HG03457 (cell line): ENCODE measurements around the gene COL9A2.
"Not testable (repeated sequence)": the region's sequence is repeated elsewhere in the genome, so short reads cannot be mapped to it uniquely, and the experiment has no call there.

Experiments
- ATAC-seq: cut with Tn5 transposase; IDR thresholded peaks from one replicate; pipeline ENCODE4 v1.9.1; 2021; ENCODE audit warnings: moderate number of reproducible peaks; ENCODE audit not compliant: unreplicated experiment

COL9A2 gene

DNA sequence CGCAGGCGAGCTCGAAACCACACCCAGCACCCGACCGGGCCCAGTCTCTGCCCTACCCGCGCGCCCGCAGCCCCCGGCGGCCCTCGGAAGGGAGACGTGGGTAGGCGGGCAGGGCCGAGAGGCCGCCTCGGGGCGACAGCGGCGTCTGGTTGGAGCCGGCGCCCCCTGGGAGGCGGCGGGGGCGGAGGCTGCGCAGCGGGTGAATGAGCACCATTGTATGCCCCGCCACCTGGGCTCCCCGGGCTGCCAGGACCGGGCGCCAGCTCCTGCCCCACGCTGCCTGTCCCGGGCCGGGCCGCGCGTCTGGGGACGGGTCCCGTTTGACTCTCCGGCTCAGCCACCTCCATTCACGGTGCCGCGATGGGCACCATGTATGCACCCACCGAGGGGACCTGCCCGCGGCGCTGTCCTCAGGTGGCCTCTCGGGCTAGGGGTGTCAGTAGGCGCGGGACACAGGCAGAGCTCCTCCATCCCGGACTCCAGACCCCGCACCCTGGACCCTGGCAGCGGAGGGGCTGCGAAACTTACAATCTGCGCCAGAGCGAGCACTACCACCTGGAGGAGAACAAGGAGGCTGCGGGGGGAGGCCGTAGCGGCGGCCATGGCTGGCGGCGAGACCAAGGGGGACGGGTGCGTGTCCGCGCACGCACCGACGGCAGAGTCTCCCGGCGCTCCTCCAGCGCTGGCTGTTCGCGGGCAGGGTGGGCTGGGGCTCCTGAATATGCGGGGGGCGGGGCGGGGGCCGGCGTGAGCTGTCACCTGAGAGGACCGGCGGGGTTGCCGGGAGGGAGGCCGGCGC is at the start of gene COL9A2:
COL9A2 (minus strand) TSS at position 692 of the 799 bp plus-strand sequence; CDS start at position 603, 89 bp downstream.
- ATAC-seq, result no peak

DNA sequence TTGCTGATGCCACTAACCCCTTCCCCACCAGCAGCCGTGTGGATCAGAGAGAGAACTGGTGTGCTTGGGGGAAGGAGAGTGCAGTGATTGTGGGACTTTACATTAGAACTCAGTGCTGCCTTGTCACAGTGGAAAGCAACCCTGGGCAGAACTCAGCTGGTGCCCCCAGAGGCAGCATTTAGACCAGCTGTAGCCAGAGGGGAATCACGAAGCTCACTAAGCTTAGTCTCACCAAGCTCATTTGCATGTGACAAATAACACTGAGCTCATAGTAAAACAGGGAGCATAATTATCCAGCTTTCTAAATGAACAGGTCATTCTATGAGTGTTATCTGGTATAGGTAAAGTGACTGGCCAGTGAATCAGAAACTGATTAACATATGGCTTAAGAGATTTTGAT is 46.6 kb upstream of the COL9A2 start:
- ATAC-seq, result no peak

DNA sequence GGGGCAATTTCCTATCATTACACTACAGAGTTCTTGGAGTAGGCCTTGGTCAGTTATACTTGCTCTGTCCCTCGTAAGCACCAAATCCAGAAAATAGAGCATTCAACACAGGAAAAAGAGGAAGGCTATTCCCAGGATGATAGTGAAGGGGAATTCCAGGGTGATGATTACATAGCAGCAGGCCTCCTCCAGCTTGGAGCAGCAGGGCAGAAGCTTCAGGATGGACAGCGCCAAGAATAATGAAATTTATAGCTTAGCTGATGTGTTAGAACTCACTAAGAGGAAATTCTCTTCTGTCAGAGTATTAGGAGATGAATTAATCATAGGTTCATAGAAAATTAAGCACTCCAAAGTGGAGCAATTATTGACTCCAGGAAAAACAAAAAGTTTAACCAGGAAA is 45.6 kb upstream of the COL9A2 start:
- ATAC-seq, result no peak

DNA sequence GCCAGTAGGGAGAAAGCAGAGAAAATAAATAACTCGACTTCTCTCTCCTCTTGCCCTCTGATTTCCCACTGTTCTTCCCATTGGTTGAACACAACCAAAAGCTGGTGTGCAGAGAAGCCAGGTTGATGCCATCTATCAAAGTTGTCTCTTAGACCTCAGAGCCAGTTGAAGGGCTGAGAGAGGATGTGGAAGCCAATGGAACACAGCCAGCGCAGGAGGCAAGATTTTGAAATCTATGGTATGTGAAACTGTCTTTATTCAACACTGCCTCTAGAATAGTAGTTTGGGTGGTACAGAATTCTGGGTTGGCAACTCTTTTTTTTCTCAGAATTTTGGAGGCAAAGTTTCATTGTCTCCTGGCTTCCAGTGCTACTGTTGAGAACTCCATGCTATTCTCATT is 45.1 kb upstream of the COL9A2 start:
- ATAC-seq, result no peak

DNA sequence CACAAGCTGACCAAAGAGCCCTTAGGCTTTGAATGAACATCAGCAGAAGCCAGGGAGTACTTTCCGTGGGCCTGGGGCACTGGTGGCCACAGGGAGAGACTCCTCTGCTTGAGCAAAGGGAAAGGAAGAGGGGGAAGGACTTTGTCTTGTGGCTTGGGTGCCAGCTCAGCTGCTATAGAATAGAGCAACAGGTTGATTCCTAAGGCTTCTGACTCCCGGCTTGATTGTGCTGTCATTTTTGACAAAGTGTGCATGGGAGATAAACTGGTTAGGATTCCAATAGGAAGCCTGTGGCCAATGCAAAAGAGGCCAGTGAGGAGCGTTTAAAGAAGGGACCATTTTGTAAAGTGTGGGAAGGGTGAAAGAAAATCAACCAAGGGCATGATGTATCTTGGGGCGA is 44.6 kb upstream of the COL9A2 start:
- no peak for ATAC-seq

DNA sequence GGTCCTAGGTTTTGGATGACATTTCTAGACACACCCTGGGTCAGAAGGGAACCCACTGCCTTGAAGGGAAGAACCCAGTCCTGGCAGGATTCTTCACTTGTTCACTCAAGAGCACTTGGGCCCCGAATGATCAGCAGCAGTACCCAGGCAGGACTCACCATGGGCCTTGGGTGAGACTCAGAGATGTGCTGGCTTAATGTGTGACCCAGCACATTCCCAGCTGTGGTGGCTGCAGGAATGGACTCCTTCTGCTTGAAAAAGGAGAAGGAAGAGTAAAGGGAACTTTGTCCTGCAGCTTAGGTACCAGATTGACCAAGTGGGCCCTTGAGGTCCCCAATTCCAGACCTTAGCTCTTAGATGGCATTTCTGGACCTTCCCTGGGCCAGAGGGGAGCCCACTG is 44.1 kb upstream of the COL9A2 start:
- ATAC-seq, result no peak

DNA sequence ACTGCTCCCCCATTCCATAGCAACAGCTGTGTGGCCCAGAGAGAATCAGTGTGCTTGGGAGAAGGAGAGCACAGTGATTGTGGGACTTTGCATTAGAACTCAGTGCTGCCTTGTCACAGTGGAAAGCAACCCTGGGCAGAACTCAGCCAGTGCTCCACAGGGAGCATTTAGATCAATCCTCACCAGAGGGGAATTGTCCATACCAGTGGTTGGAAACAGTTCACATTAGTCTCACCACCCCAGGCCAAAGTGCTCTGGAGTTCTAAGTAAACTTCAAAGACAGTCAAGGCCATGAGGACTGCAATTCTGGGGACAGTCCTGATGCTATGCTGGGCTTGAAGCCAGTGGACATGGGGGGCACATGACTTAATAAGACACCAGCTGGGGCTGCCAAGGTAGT is 43.5 kb upstream of the COL9A2 start:
- ATAC-seq, result no peak

DNA sequence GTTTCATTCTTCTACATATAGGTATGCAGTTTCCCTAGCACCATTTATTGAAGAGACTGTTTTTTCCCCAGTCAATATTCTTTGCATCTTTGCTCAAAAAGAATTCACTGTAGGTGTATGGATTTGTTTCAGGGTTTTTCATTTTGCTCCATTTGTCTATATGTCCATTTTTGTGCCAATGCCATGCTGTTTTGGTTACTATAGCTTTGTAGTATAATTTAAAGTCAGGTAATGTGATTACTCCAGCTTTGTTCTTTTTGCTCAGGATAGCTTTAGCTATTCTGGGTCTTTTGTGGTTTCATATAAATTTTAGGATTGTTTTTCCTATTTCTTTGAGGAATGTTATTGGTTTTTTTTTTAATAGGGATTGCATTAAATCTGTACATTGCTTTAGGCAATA is 40.5 kb upstream of the COL9A2 start:
- no peak for ATAC-seq

DNA sequence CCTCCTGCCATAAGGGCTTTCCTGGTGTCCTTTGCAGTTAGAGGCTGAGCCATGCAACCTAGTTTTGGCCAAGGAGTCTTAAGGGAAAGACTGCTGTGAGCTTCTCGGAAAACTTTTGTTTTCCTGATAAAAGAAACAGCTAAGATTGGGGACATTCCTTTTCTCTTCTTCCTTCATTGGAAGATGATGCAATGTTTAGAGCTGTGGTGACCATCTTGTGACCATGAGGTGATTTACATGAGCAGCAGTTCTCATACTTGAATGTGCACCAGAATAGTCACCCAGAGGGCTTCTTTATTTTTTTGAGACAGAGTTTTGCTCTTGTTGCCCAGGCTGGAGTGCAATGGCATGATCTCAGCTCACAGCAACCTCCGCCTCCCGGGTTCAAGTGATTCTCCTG is 36.0 kb upstream of the COL9A2 start:
- no peak for ATAC-seq

DNA sequence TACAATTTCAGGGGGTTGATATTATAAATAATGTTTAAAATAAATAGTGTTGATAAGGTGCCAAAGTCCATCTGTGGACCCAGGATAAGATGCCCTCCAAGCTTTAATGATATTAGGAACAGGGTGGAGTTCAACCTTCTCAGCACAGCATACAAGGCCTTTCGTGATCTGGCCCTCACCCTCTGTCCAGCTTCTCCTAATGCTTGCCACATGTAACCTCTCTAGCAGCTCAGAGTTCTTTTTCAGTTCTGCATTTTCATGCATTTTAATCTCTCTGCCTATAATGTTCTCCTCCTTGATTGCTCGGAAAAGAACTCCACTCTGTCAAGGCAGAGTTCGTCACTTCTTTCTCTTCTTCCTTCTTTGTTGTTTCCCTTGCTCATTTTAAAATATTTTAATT is 35.0 kb upstream of the COL9A2 start:
- ATAC-seq, result no peak

DNA sequence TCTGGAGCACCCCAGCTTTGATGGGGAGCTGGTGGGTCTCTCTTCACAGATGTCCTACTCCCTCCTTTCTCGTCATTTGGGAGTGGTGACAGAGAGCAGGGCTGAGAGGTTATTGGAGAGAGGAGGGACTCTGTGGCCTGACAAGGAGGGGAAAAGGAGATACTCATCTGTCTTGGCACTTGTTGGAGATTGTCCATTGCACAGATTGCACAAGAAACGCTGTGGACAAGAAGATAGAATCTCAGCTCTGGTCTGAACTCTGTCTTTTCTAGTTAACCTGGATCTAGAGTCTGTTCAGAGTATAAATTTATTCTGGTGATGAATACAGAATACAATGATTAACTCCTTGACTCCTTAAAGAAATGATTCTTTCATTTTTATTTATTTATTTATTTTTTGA is 34.0 kb upstream of the COL9A2 start:
- ATAC-seq, result no peak

DNA sequence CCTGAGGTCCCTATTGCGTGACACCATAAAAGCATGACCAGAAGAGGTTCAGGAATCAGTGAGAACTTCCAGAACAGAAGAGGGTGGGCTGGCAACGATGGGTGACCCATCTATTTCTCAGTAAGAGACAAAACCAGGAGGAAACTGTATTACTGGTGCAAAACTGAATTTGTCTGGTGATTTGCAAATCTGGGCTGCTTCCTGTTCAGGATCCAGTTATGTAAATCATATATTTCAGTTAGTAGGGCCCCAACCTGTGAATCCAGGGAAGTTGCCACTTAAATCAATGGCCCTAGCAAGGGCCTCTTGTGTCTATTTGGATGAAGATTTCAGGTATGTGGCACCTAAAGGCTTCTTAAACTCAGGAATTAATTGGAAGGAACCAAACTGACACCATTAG is 33.3 kb upstream of the COL9A2 start:
- ATAC-seq, result no peak

DNA sequence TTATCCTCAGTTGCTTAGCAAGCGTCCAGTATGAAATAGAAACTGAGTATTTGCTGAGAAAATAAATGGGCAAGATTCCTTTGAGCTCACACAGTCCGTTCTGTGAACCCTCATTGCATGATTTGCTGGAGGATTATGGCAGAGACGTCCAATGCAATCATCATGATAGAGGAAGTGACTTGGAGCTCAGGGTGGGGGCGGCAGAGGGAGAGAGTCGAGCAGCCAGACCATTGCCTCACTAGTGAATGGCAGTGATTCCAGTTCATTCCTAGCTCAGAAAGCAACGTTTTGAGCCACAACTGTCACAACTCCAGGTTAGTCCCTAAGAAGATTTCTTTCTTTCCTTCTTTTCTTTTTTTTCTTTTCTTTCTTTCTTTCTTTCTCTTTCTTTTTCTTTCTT is 27.5 kb upstream of the COL9A2 start:
- no peak for ATAC-seq

DNA sequence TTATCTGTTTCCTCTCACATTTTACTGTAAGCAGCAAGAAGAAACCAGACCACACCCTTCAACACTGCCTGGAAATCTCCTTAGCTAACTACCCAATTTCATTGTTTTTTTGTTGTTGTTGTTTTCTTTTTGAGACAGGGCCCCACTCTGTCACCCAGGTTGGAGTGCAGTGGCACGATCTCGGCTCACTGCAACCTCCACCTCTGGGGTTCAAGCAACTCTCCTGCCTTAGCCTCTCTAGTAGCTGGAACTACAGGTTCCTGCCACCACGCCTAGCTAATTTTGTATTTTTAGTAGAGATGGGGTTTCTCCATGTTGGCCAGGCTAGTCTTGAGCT is 25.3 kb upstream of the COL9A2 start:
- ATAC-seq, result not testable (repeated sequence)

DNA sequence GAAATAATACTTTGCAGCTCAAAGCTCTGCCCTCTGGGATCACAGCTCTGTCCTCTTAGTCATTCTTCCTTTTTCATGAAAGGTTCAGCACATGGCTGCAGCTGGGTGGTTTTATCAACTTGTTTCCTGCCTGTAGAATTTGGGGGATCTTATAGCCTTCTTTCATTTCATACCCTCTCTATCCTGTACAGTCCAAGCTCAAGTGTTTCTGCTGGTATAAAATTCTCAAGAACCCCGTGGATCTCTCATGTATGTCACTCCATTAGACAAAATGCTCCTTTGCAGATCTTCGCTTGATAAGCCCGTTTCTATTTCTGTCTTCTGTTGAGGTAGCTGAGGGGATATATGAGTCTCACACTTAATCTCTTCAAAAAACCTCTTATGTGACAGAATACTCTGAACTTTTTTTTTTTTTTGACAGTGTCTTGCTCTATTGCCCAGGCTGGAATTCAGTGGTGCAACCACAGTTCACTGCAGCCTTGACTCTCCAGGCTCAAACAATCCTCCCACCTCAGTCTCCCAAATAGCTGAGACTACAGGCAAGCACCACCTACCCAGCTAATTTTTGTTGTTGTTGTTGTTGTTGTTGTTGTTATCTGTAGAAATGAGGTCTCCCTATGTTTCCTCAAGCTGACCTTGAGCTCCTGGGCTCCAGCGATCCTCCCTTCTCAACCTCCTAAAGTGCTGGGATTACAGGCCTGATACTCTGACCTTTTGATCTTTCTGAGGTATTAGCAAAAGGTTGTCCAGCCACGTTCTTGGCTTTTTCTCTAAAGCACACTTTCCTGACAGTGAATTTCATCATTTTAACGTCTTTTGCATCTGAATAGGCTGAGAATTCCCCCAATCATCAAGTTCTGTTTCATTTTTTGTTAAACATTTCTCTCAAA is 24.6 kb upstream of the COL9A2 start:
- no peak for ATAC-seq

DNA sequence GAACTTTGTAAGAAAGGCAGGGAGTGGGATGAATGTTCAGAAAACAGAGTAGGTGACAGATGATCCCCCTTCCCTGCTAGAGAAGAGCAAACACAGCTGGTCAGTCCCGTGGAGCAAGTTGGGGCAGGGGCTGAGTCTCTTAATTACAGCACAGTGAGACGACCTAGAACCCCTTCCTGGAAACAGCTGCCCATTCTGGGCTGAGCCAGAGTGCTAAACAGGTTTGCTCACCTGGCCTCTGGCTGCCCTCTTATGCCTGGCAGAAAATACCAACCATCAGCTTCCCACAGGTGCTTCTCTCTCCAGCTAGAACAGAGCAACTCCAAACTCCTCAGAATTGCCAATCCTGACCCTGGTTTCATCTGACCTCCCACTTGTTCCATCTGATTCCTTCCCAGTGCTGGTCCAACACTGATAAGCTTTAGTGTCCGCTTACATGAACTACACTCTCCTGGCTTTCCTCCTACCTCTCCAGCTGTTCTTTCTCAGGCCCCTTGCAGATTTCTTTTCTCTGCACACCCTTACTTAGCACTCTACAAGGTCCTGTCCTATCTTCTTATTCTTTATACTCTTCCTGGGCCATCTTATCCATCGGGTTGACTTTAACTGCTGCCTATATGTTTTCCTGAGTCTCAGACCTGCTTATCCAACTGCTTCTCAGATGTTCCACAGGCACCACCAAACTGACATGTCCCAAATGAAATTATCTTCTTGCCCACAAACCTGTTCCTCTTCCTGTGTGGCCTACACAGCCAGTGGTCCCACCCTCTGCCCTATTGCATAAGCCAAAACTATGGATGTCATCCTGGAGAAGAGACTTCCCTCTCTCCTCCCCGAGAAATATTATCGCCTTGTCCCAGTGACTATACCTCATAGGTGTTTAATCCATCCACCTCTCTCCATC is 22.6 kb upstream of the COL9A2 start:
- ATAC-seq, result no peak

DNA sequence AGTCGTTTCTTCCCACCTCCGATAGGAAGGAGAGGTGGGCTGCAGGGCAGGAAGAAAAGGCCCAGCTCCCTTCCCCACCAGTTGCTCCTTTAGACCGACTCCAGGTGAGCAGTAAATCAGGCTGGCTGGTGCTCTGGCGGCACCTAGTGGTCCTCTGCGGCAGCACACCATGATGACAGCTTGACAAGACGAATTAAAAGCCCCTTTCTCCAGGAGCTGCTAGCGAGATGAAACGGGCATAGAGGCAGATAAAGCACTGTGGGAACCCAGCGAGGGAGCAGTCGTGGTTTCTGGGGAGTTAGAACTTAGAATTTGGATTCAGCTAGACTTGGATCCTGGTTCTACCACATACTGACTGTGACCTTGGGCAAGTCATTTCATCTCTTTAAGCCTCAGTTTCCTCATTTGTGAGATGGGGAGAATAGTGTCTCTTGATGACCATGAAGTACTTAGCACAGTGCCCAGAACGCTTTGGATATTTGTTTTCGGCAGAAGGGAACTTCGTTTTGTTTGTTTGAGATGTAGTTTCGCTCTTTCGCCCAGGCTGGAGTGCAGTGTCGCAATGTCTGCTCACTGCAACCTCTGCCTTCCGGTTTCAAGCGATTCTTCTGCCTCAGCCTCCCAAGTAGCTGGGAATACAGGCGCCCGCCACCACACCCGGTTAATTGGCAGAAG is 21.8 kb upstream of the COL9A2 start:
- no peak for ATAC-seq

DNA sequence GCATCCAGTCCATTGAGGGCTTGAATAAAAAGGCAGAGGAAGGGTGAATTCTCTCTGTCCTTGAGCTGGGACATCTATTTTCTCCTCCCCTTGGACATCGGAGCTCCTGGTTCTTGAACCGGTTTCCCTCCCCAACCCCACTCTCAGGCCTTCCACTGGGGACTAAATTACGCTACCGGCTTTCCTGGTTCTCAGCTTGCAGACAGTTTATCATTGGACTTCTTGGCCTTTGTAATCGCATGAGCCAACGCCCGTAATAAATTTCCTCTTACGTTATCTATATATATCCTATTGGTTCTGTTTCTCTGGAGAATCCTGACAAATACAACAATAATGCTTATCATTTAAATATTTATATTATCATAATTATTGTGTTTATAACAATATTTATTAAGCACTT is 20.4 kb upstream of the COL9A2 start:
- no peak for ATAC-seq

DNA sequence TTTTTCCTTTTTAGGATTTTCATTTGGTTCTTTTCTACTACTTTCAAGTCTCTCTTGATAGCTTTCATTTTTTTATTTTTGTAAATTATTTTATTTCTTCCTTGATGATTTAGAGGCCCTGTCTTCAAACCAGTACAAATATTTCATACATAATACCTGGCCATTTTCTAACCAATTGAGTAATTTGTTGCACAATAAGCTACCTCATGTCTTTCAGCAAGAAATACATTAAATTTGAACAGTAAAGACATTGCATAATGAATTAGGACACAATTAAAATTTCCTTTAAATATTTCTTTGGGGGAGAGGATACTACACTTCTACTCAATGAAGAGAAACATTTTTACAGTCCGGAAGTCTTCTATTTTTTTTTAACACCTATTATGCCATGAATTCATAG is 15.6 kb upstream of the COL9A2 start:
- ATAC-seq, result no peak

DNA sequence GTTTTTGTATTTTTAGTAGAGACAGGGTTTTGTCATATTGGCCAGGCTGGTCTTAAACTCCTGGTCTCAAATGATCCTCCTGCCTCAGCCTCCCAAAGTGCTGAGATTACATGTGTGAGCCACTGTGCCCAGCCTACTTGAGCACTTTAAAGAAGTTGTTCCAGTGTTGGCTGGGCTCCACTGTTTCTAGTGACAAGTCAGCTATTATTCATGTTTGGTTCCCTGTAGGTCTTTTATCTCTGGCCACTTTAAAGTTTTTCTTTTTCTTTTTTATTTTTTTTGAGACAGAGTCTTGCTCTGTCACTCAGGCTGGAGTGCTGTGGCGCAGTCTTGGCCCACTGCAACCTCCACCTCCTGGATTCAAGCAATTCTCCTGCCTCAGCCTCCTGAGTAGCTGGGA is 14.3 kb upstream of the COL9A2 start:
- ATAC-seq, result not testable (repeated sequence)
